H1 (cell line): ENCODE results near the gene KCNQ1OT1. TPM values are rescaled to one million over a fixed set of nuclear protein-coding genes. Genes with fewer than 3 reads are reported as not detected.

ENCODE experiments used
- CTCF ChIA-PET: fragments of 300-600 bp; sonication (Branson Sonifier 250); formaldehyde crosslinking; loops from one replicate; lab custom pipeline; 2021; ENCODE audit not compliant: partially characterized antibody; lab: Charles Lee
- POLR2A ChIA-PET: fragments of 300-600 bp; sonication (Branson Sonifier 250); formaldehyde crosslinking; loops from one replicate; lab custom pipeline; 2021; ENCODE audit warnings: inconsistent platforms; ENCODE audit not compliant: partially characterized antibody; lab: Charles Lee
- DNase-seq, 2 experiments: peaks; one replicate each; pipeline versions ENCODE4 v3.0.0 to v3.0.0-alpha.2; 2010 to 2022; ENCODE audit warnings: low spot score in 2 of 2, low read depth in 1 of 2, mixed read lengths in 1 of 2
- FAIRE-seq: peaks from 2 replicates; lab custom pipeline; 2011; peaks lifted over from hg19 to GRCh38; lab: Jason Lieb, UNC
- H2AFZ ChIP-seq: 2 replicates; pipeline ENCODE4 v1.8.1; 2012; ENCODE audit warnings: low read length, inconsistent platforms
- H2AK5ac ChIP-seq: 2 replicates; pipeline ENCODE4 v1.6.1; 2013; ENCODE audit warnings: low read depth, low read length
- H2BK120ac ChIP-seq: replicated peaks from 2 replicates; pipeline ENCODE3; 2013; ENCODE audit warnings: low read depth, low read length, inconsistent platforms
- H2BK12ac ChIP-seq: 2 replicates; pipeline ENCODE4 v1.6.1; 2013; ENCODE audit warnings: low read depth, low read length
- H2BK15ac ChIP-seq: 2 replicates; pipeline ENCODE4 v1.6.1; 2013; ENCODE audit warnings: low read length
- H2BK20ac ChIP-seq: 2 replicates; pipeline ENCODE4 v1.6.1; 2013; ENCODE audit warnings: low read length
- H2BK5ac ChIP-seq: 2 replicates; pipeline ENCODE4 v1.6.1; 2013; ENCODE audit warnings: low read depth, low read length
- H3K14ac ChIP-seq: 2 replicates; pipeline ENCODE4 v1.6.1; 2013; ENCODE audit warnings: inconsistent platforms; ENCODE audit not compliant: insufficient read length
- H3K18ac ChIP-seq: 2 replicates; pipeline ENCODE4 v1.6.1; 2013; ENCODE audit warnings: low read length; ENCODE audit errors: extremely low read depth
- H3K23ac ChIP-seq: 2 replicates; pipeline ENCODE4 v1.6.1; 2013; ENCODE audit warnings: inconsistent platforms; ENCODE audit not compliant: insufficient read length
- H3K23me2 ChIP-seq: 2 replicates; pipeline ENCODE4 v1.6.1; 2013; ENCODE audit warnings: low read depth, low read length
- H3K27ac ChIP-seq: 2 replicates; pipeline ENCODE4 v1.6.1; 2011; ENCODE audit warnings: low read depth, low read length, inconsistent platforms
- H3K27me3 ChIP-seq, 4 experiments: replicated peaks in 1 of 4; 1 replicate in 1 of 4; 2 replicates in 3 of 4; pipeline versions ENCODE4 v1.6.1 to v1.8.1; 2011 to 2013; ENCODE audit warnings: low read length in 3 of 4, mild to moderate bottlenecking in 3 of 4, inconsistent platforms in 2 of 4, mixed read lengths in 2 of 4, moderate library complexity in 1 of 4; ENCODE audit not compliant: control insufficient read depth in 3 of 4, insufficient read depth in 3 of 4; ENCODE audit errors: extremely low read depth in 1 of 4
- H3K36me3 ChIP-seq, 4 experiments: 2 replicates each; pipeline versions ENCODE4 v1.6.1 to v1.8.1; 2011 to 2013; ENCODE audit warnings: mild to moderate bottlenecking in 4 of 4, low read length in 3 of 4, moderate library complexity in 2 of 4, control low read depth in 1 of 4, inconsistent platforms in 1 of 4; ENCODE audit not compliant: insufficient read depth in 4 of 4, control insufficient read depth in 2 of 4
- H3K4ac ChIP-seq: replicated peaks from 2 replicates; pipeline ENCODE3; 2013; ENCODE audit warnings: low read length, low read depth, mixed read lengths, inconsistent platforms; ENCODE audit not compliant: insufficient read length
- H3K4me1 ChIP-seq, 4 experiments: replicated peaks in 1 of 4; 1 replicate in 1 of 4; 2 replicates in 3 of 4; pipeline versions ENCODE4 v1.6.1 to v1.8.1; 2011 to 2013; ENCODE audit warnings: low read length in 3 of 4, inconsistent platforms in 2 of 4, mixed read lengths in 1 of 4; ENCODE audit not compliant: insufficient read depth in 4 of 4, control insufficient read depth in 3 of 4
- H3K4me2 ChIP-seq, 2 experiments: 2 replicates each; pipeline versions ENCODE4 v1.6.1 to v1.8.1; 2011 to 2013; ENCODE audit warnings: low read depth in 2 of 2, low read length in 2 of 2, control low read depth in 1 of 2, inconsistent platforms in 1 of 2, mild to moderate bottlenecking in 1 of 2; ENCODE audit not compliant: insufficient read depth in 1 of 2
- H3K4me3 ChIP-seq, 4 experiments: fragments of 200-600, 300-600 bp in 1 of 4; sonication (generic), shearing (Covaris generic), sonication (Bioruptor Twin) in 1 of 4; 2 replicates each; pipeline versions ENCODE4 v1.5.1 to v1.8.1; 2011 to 2016; ENCODE audit warnings: low read length in 4 of 4, low read depth in 3 of 4, control low read depth in 2 of 4, inconsistent platforms in 2 of 4, mild to moderate bottlenecking in 2 of 4, mixed read lengths in 1 of 4, moderate library complexity in 1 of 4; ENCODE audit not compliant: insufficient read depth in 2 of 4; ENCODE audit errors: extremely low read depth in 1 of 4
- H3K56ac ChIP-seq: replicated peaks from 2 replicates; pipeline ENCODE3; 2013; ENCODE audit warnings: low read depth, mild to moderate bottlenecking, mixed read lengths, low read length, inconsistent platforms; ENCODE audit not compliant: insufficient read length
- H3K79me1 ChIP-seq: 2 replicates; pipeline ENCODE4 v1.6.1; 2013; ENCODE audit warnings: low read depth, low read length, control low read depth
- H3K79me2 ChIP-seq, 2 experiments: 2 replicates each; pipeline versions ENCODE4 v1.6.1 to v1.8.1; 2012 to 2013; ENCODE audit warnings: low read length in 2 of 2, mild to moderate bottlenecking in 2 of 2, inconsistent platforms in 1 of 2; ENCODE audit not compliant: insufficient read depth in 2 of 2, control insufficient read depth in 1 of 2
- H3K9ac ChIP-seq, 4 experiments: replicated peaks in 1 of 4; 1 replicate in 1 of 4; 2 replicates in 3 of 4; pipeline versions ENCODE4 v1.6.1 to v1.8.1; 2011 to 2013; ENCODE audit warnings: low read depth in 3 of 4, low read length in 3 of 4, control low read depth in 2 of 4, mild to moderate bottlenecking in 2 of 4, moderate library complexity in 2 of 4, inconsistent platforms in 1 of 4; ENCODE audit errors: extremely low read depth in 1 of 4
- H3K9me3 ChIP-seq, 2 experiments: 2 replicates each; pipeline versions ENCODE4 v1.6.1 to v1.8.1; 2012 to 2013; ENCODE audit warnings: mild to moderate bottlenecking in 2 of 2, moderate library complexity in 2 of 2, control low read depth in 1 of 2, inconsistent platforms in 1 of 2, low read depth in 1 of 2, low read length in 1 of 2, mixed read lengths in 1 of 2; ENCODE audit not compliant: insufficient read depth in 2 of 2
- H4K20me1 ChIP-seq, 2 experiments: replicated peaks in 1 of 2; 2 replicates each; pipeline versions ENCODE3 to v1.8.1; 2011 to 2013; ENCODE audit warnings: inconsistent platforms in 2 of 2, low read length in 2 of 2, mild to moderate bottlenecking in 1 of 2; ENCODE audit not compliant: insufficient read depth in 2 of 2, control insufficient read depth in 1 of 2
- H4K5ac ChIP-seq: 2 replicates; pipeline ENCODE4 v1.6.1; 2013; ENCODE audit warnings: low read length, low read depth, mixed read lengths, inconsistent platforms; ENCODE audit not compliant: insufficient read length
- H4K8ac ChIP-seq: 2 replicates; pipeline ENCODE4 v1.8.0; 2013; ENCODE audit warnings: mild to moderate bottlenecking, moderate library complexity, low read length, inconsistent platforms; ENCODE audit not compliant: insufficient read depth; ENCODE audit errors: extremely low read depth
- H4K91ac ChIP-seq: replicated peaks from 2 replicates; pipeline ENCODE3; 2013; ENCODE audit warnings: low read length, mixed read lengths, inconsistent platforms; ENCODE audit not compliant: insufficient read length
- BCL11A ChIP-seq, 2 experiments: IDR thresholded peaks; one replicate each; pipeline ENCODE4 v1.6.1; 2011; ENCODE audit warnings: low read depth in 2 of 2, low read length in 2 of 2, mild to moderate bottlenecking in 2 of 2
- EGR1 ChIP-seq: IDR thresholded peaks from 2 replicates; pipeline ENCODE4 v1.6.1; 2011; ENCODE audit warnings: low read depth, low read length, borderline replicate concordance
- KDM4A ChIP-seq: IDR thresholded peaks from one replicate; pipeline ENCODE4 v1.7.1; 2012; ENCODE audit warnings: low read depth, mild to moderate bottlenecking, moderate library complexity, low read length, inconsistent platforms; ENCODE audit not compliant: severe bottlenecking
- POLR2AphosphoS5 ChIP-seq: IDR thresholded peaks from 2 replicates; pipeline ENCODE4 v1.6.1; 2011; ENCODE audit warnings: low read depth, low read length
- RAD21 ChIP-seq, 2 experiments: IDR thresholded peaks in 1 of 2; conservative IDR thresholded peaks in 1 of 2; 2 replicates each; pipeline ENCODE4 v1.6.1; 2011; ENCODE audit warnings: low read depth in 2 of 2, low read length in 2 of 2, improper control_type of control experiment in 1 of 2, inconsistent platforms in 1 of 2, mild to moderate bottlenecking in 1 of 2, moderate library complexity in 1 of 2
- RBBP5 ChIP-seq: IDR thresholded peaks from 2 replicates; pipeline ENCODE4 v1.7.1; 2012; ENCODE audit warnings: low read depth, mild to moderate bottlenecking, inconsistent platforms, low read length, moderate library complexity, borderline replicate concordance
- TAF1 ChIP-seq: IDR thresholded peaks from 2 replicates; pipeline ENCODE4 v1.6.1; 2011; ENCODE audit warnings: mild to moderate bottlenecking, low read depth, low read length
- WGBS, 2 experiments: shearing (Covaris generic) in 1 of 2; methylation state at CpG; one replicate each; pipeline versions ENCODE4 v1.1.6 to v1.1.7; 2013 to 2015; ENCODE audit warnings: low lambda C conversion rate in 2 of 2, mixed read lengths in 2 of 2, inconsistent platforms in 1 of 2, low coverage in 1 of 2, missing lambda C conversion rate in 1 of 2; ENCODE audit not compliant: insufficient replicate concordance in 2 of 2, insufficient coverage in 1 of 2, insufficient read length in 1 of 2; ENCODE audit errors: extremely low coverage in 1 of 2, missing lambda C conversion rate in 1 of 2; 5-methylcytosine and 5-hydroxymethylcytosine counted together
- polyA plus RNA-seq, 7 experiments: library from polyadenylated mRNA; depleted of rRNA in 3 of 7; stranded (reverse) in 5 of 7; unstranded in 2 of 7; fragments of >200 nt in 5 of 7; fragments of 200-250 nt in 2 of 7; gene quantifications; 1 replicate in 5 of 7; 2 replicates in 1 of 7; 4 replicates in 1 of 7; pipeline versions ENCODE4 v1.2.1 to v1.2.3, GENCODE V29; 2011 to 2013; ENCODE audit warnings: missing spikeins in 2 of 7, mixed read lengths in 2 of 7
- total RNA-seq: library from RNA; stranded (reverse); fragmentation: NEBNext Ultra II Directional; extraction: Animal tissue kit (Norgen Biotek cat#: 25700); gene quantifications from 2 replicates; pipeline ENCODE4 v1.2.1, GENCODE V29; 2021
- TF ChIP-seq, protein P1 (sequence below): IDR thresholded peaks from 2 replicates; pipeline ENCODE4 v1.6.1; 2011; ENCODE audit warnings: low read length, improper control_type of control experiment
- TF ChIP-seq, protein P2 (sequence below): IDR thresholded peaks from 2 replicates; pipeline ENCODE4 v1.6.1; 2011; ENCODE audit warnings: low read depth, mild to moderate bottlenecking, low read length; ENCODE audit not compliant: insufficient read depth

KCNQ1OT1 gene
- total and polyA plus RNA-seq, 2 of the 8 experiments (the other 6 are each of a cell fraction or from before 2014, with no cell fraction given), result 0.21 to 1.2 TPM

DNA sequence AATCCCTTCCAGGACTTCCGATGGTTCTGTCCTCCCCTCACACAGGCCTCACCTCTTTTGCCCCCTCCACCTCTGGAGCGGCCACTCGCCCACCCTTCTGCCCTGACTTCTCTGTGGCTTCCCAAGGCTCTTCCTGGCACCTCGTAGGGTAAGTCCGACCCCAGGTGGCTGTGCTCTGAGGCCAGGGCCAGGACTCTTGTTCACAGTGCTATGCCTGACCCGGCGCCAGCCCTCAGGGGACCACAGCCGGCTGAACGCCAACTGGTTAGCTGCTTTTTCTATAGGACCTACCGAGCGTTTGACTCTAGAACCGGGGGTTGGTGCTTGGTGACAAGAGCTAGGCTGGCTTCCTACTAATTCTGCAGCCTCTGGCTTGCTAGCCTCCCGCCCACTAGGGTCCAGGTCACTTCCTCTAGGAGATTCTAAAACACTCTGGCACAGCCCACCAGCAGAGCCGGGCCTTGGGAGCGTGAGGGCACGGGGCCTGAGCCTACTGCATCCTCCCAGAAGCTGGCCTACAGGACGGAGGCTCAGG lies 28.4 kb upstream of the KCNQ1OT1 start:
- H3K4me1 ChIP-seq, result no peaks in the 10 kb centered on the region; a peak in 1 of 7 replicates
- peaks cover 0 to 2% of the 10 kb centered on the region in 2 experiments for H4K20me1 ChIP-seq
- peaks cover 5 to 71% (median 41%) of the 10 kb centered on the region in 4 experiments for H3K27me3 ChIP-seq
- no peak overlapping the region for H3K9ac ChIP-seq
- H3K23me2 ChIP-seq, result no peaks in the 10 kb centered on the region
- H4K5ac ChIP-seq, result no peak overlapping the region
- no peak overlapping the region for H3K4me2 ChIP-seq
- no peaks in the 10 kb centered on the region for H3K79me1 ChIP-seq
- H3K4ac ChIP-seq, result no peak overlapping the region
- H3K79me2 ChIP-seq, result no peaks in the 10 kb centered on the region
- no peak overlapping the region for H3K27ac ChIP-seq
- H2AK5ac ChIP-seq, result no peak overlapping the region
- 88% methylated on average over 16 of the region's 17 CpGs; no CpG with 5 or more reads in 1 of the 2 experiments for WGBS, 2 experiments
- H2BK12ac ChIP-seq, result no peak overlapping the region
- no peak for FAIRE-seq
- no peak overlapping the region for H4K8ac ChIP-seq
- H2BK15ac ChIP-seq, result no peak overlapping the region
- no peak overlapping the region for H2BK20ac ChIP-seq
- TF ChIP-seq BCL11A (IDR thresholded peaks at IDR 0.05; ENCODE audit: low read depth in 2 of 2, low read length in 2 of 2), result no peak
- TF ChIP-seq, protein P1, sequence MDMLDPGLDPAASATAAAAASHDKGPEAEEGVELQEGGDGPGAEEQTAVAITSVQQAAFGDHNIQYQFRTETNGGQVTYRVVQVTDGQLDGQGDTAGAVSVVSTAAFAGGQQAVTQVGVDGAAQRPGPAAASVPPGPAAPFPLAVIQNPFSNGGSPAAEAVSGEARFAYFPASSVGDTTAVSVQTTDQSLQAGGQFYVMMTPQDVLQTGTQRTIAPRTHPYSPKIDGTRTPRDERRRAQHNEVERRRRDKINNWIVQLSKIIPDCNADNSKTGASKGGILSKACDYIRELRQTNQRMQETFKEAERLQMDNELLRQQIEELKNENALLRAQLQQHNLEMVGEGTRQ, result no peak
- TF ChIP-seq TAF1, result no peak
- no peak for TF ChIP-seq RAD21 (IDR thresholded peaks at IDR 0.05 in 1 of 2, conservative IDR thresholded peaks at IDR 0.05 in 1 of 2; ENCODE audit: low read depth in 2 of 2, low read length in 2 of 2)
- TF ChIP-seq, protein P2, sequence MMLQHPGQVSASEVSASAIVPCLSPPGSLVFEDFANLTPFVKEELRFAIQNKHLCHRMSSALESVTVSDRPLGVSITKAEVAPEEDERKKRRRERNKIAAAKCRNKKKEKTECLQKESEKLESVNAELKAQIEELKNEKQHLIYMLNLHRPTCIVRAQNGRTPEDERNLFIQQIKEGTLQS, result no peak
- TF ChIP-seq RBBP5, result no peak
- TF ChIP-seq KDM4A, result no peak
- TF ChIP-seq POLR2AphosphoS5, result no peak
- no peak for TF ChIP-seq EGR1
- TF ChIP-seq, all 59 proteins: peak for 0
- DNase-seq, result no peak
- no peak overlapping the region for H3K18ac ChIP-seq
- H2AFZ ChIP-seq, result no peak overlapping the region
- H2BK5ac ChIP-seq, result no peak overlapping the region
- POLR2A ChIA-PET, result no interaction called here
- H3K4me3 ChIP-seq, result no peak overlapping the region
- H3K9me3 ChIP-seq, result peaks cover 12 to 25% of the 10 kb centered on the region in 2 experiments
- H3K56ac ChIP-seq, result no peak overlapping the region
- CTCF ChIA-PET, result interaction anchor here (0.9 to 1.3 kb wide), 2 partner anchors 15 to 195 kb away, joined by 3 to 4 read pairs; no protein-coding TSS in a partner anchor
- H4K91ac ChIP-seq, result no peak overlapping the region
- H2BK120ac ChIP-seq, result no peak overlapping the region
- no peak overlapping the region for H3K23ac ChIP-seq
- H3K36me3 ChIP-seq, result no peaks in the 10 kb centered on the region
- no peak overlapping the region for H3K14ac ChIP-seq
